ENCODE measurements around the gene RNF151.
A peak's percentile ranks its signal among the peaks of the same experiment; 100 is the strongest.
"Not testable (repeated sequence)": the region's sequence is repeated elsewhere in the genome, so short reads cannot be mapped to it uniquely, and the experiment has no call there.

The RNF151 gene

GRCh38 chr16:1950559-1950958 is 16.1 kb upstream of the RNF151 start:
- no peak for TF ChIP-seq CTCF (IDR thresholded peaks at IDR 0.05; ENCODE audit: low read depth, low read length)
- DNase-seq (ENCODE audit: low read depth, low spot score) = no peak
- in situ Hi-C loops (cut with HindIII; ENCODE audit: low sequenced_read_pairs) = no loop called here
- no peak overlapping the region for H3K4me3 ChIP-seq (ENCODE audit: low read depth, low read length)

- no peak for DNase-seq (ENCODE audit: low read depth, low spot score)
- no peak overlapping the region for H3K4me3 ChIP-seq (ENCODE audit: low read depth, low read length)
- TF ChIP-seq CTCF (IDR thresholded peaks at IDR 0.05; ENCODE audit: low read depth, low read length) = no peak
- in situ Hi-C loops (cut with HindIII; ENCODE audit: low sequenced_read_pairs) = no loop called here
These were observed 12.9 kb upstream of the RNF151 start for GRCh38 chr16:1953734-1954133.

- H3K4me3 ChIP-seq (ENCODE audit: low read depth, low read length); DNase-seq (ENCODE audit: low read depth, low spot score); in situ Hi-C loops (cut with HindIII; ENCODE audit: low sequenced_read_pairs): not testable (repeated sequence)
These were observed 9.1 kb upstream of the RNF151 start for GRCh38 chr16:1957434-1958142.

GRCh38 chr16:1958143-1958491 is 8.5 kb upstream of the RNF151 start:
- H3K4me3 ChIP-seq (ENCODE audit: low read depth, low read length); DNase-seq (ENCODE audit: low read depth, low spot score); in situ Hi-C loops (cut with HindIII; ENCODE audit: low sequenced_read_pairs): not testable (repeated sequence)

GRCh38 chr16:1958715-1959268 is 7.9 kb upstream of the RNF151 start:
- peak overlapping the region; percentile 24 for H3K4me3 ChIP-seq (ENCODE audit: low read depth, low read length)
- no peak for TF ChIP-seq CTCF (IDR thresholded peaks at IDR 0.05; ENCODE audit: low read depth, low read length)
- no peak for DNase-seq (ENCODE audit: low read depth, low spot score)
- in situ Hi-C loops (cut with HindIII; ENCODE audit: low sequenced_read_pairs) = no loop called here

- TF ChIP-seq CTCF (IDR thresholded peaks at IDR 0.05; ENCODE audit: low read depth, low read length) = peak; percentile 43
- in situ Hi-C loops (cut with HindIII; ENCODE audit: low sequenced_read_pairs) = no loop called here
- peak; percentile 85 for DNase-seq (ENCODE audit: low read depth, low spot score)
- peak within 1 kb of the TSS; percentile 89 for H3K4me3 ChIP-seq (ENCODE audit: low read depth, low read length)
These were observed 7.2 kb upstream of the RNF151 start, which contains the start of gene NDUFB10 for GRCh38 chr16:1959269-1960039. Gene NDUFB10 (plus strand): TSS chr16:1959538. CDS start chr16:1959625, 87 bp downstream.

GRCh38 chr16:1960665-1961630 is 5.7 kb upstream of the RNF151 start:
- H3K4me3 ChIP-seq (ENCODE audit: low read depth, low read length) = peak overlapping the region; percentile 89
- TF ChIP-seq CTCF (IDR thresholded peaks at IDR 0.05; ENCODE audit: low read depth, low read length) = no peak

More at GRCh38 chr16:1960665-1961630, 5.7 kb upstream of the RNF151 start:
- in situ Hi-C loops (cut with HindIII; ENCODE audit: low sequenced_read_pairs) = no loop called here
- DNase-seq (ENCODE audit: low read depth, low spot score) = peak; percentile 42

Data from astrocyte of the spinal cord (primary cell).